Retinal pigment epithelial cell (primary cell): Measurements from ENCODE around the gene TMEM63A.
A peak's percentile ranks its signal among the peaks of the same experiment; 100 is the strongest.
"Not testable (repeated sequence)": the region's sequence is repeated elsewhere in the genome, so short reads cannot be mapped to it uniquely, and the experiment has no call there.

Source experiments
- DNase-seq: peaks from one replicate; pipeline ENCODE4 v3.0.0-alpha.2; 2010; ENCODE audit warnings: low read depth
- H3K4me3 ChIP-seq: 2 replicates; pipeline ENCODE4 v1.5.1; 2011; ENCODE audit warnings: mild to moderate bottlenecking, low read length, control low read depth, moderate library complexity
- CTCF ChIP-seq: conservative IDR thresholded peaks from 2 replicates; pipeline ENCODE4 v1.5.1; 2011; ENCODE audit warnings: low read depth, low read length, control low read depth, inconsistent platforms

Gene TMEM63A

GRCh38 chr1:225881959-225882693, at the start of gene TMEM63A:
Gene TMEM63A, minus strand, starts transcription at chr1:225882380. Its CDS starts 4,800 bp downstream, at chr1:225877580.
- DNase-seq: no peak
- peak within 1 kb of the TSS; percentile 83 for H3K4me3 ChIP-seq
- peak; percentile 2 for TF ChIP-seq CTCF

GRCh38 chr1:225931270-225932136, 49.3 kb upstream of the TMEM63A start:
- no peak overlapping the region for H3K4me3 ChIP-seq
- no peak for TF ChIP-seq CTCF
- DNase-seq: no peak

GRCh38 chr1:225930566-225930965, 48.4 kb upstream of the TMEM63A start:
- no peak for DNase-seq
- no peak for TF ChIP-seq CTCF
- H3K4me3 ChIP-seq: no peak overlapping the region

GRCh38 chr1:225929462-225929861, 47.3 kb upstream of the TMEM63A start:
- DNase-seq, H3K4me3 ChIP-seq: not testable (repeated sequence)

- no peak for TF ChIP-seq CTCF
- H3K4me3 ChIP-seq: no peak overlapping the region
- no peak for DNase-seq
Measured at GRCh38 chr1:225928186-225929175, 46.3 kb upstream of the TMEM63A start.

GRCh38 chr1:225926551-225927113, 44.5 kb upstream of the TMEM63A start:
- DNase-seq: no peak
- no peak overlapping the region for H3K4me3 ChIP-seq
- no peak for TF ChIP-seq CTCF
